Neural cell (in vitro differentiated cells): Measurements from ENCODE around the gene GPER1. TPM values are rescaled to one million over a fixed set of nuclear protein-coding genes. Genes with fewer than 3 reads are reported as not detected.

Experiments used
- H2AFZ ChIP-seq: fragments of 200-600, 300-800 bp; sonication (generic), shearing (Covaris generic); 2 replicates; pipeline ENCODE4 v1.6.0; 2014; ENCODE audit warnings: low read depth, mild to moderate bottlenecking, antibody characterized with exemption, low read length, moderate library complexity
- H3F3A ChIP-seq: fragments of 200-600 bp; shearing (Covaris generic); 2 replicates; pipeline ENCODE4 v1.6.1; 2016; ENCODE audit warnings: mild to moderate bottlenecking, moderate library complexity, mixed read lengths, antibody characterized with exemption, low read length; ENCODE audit not compliant: insufficient read depth, poor library complexity, severe bottlenecking
- H3K27ac ChIP-seq: fragments of 200-600, 300-800 bp; sonication (generic), shearing (Covaris generic); 2 replicates; pipeline ENCODE4 v1.5.1; 2014; ENCODE audit warnings: mild to moderate bottlenecking, low read length, moderate library complexity
- H3K27me3 ChIP-seq: fragments of 300-800, 200-600 bp; sonication (generic), shearing (Covaris generic); 2 replicates; pipeline ENCODE4 v1.6.0; 2014; ENCODE audit warnings: mild to moderate bottlenecking, low read depth, low read length, moderate library complexity; ENCODE audit not compliant: insufficient read depth
- H3K36me3 ChIP-seq: fragments of 300-800, 200-600 bp; sonication (generic), shearing (Covaris generic); 2 replicates; pipeline ENCODE4 v1.5.1; 2014; ENCODE audit warnings: mild to moderate bottlenecking, antibody characterized with exemption, low read length, moderate library complexity; ENCODE audit not compliant: insufficient read depth
- H3K4me2 ChIP-seq: fragments of 300-800, 200-600 bp; sonication (generic), shearing (Covaris generic); 2 replicates; pipeline ENCODE4 v1.6.0; 2014; ENCODE audit warnings: mild to moderate bottlenecking, low read length
- H3K4me3 ChIP-seq: fragments of 300-800, 200-600 bp; sonication (generic), shearing (Covaris generic); 2 replicates; pipeline ENCODE4 v1.5.1; 2014; ENCODE audit warnings: mild to moderate bottlenecking, low read length, moderate library complexity
- H3K79me2 ChIP-seq: fragments of 200-600 bp; shearing (Covaris generic); replicated peaks from 2 replicates; pipeline ENCODE4 v1.6.0; 2014; ENCODE audit warnings: mild to moderate bottlenecking, low read length, moderate library complexity; ENCODE audit not compliant: insufficient read depth
- H3K9ac ChIP-seq: fragments of 300-800, 200-600 bp; sonication (generic), shearing (Covaris generic); 2 replicates; pipeline ENCODE4 v1.6.1; 2016; ENCODE audit warnings: mild to moderate bottlenecking, low read length, mixed read lengths
- H3K9me2 ChIP-seq: fragments of 200-600 bp; shearing (Covaris generic); 2 replicates; pipeline ENCODE4 v1.6.1; 2016; ENCODE audit warnings: mild to moderate bottlenecking, low read length, mixed read lengths; ENCODE audit not compliant: insufficient read depth
- H3K9me3 ChIP-seq: fragments of 200-600, 300-800 bp; sonication (generic), shearing (Covaris generic); 2 replicates; pipeline ENCODE4 v1.6.1; 2016; ENCODE audit warnings: mild to moderate bottlenecking, mixed run types, low read length, moderate library complexity, mixed read lengths
- H4K20me1 ChIP-seq: fragments of 200-600 bp; shearing (Covaris generic); 2 replicates; pipeline ENCODE4 v1.6.1; 2016; ENCODE audit warnings: mild to moderate bottlenecking, mixed run types; ENCODE audit not compliant: insufficient read depth
- CTCF ChIP-seq: fragments of 450-650 bp; IDR thresholded peaks from 2 replicates; pipeline ENCODE4 v1.5.1; 2014; ENCODE audit warnings: antibody characterized with exemption, mild to moderate bottlenecking, moderate library complexity; ENCODE audit not compliant: poor library complexity, severe bottlenecking
- EP300 ChIP-seq: fragments of 450-650 bp; conservative IDR thresholded peaks from 2 replicates; pipeline ENCODE4 v1.6.1; 2014; ENCODE audit warnings: antibody characterized with exemption, mild to moderate bottlenecking, moderate library complexity; ENCODE audit not compliant: poor library complexity, severe bottlenecking
- EZH2 ChIP-seq: fragments of 200-600, 300-800 bp; shearing (Covaris generic), sonication (generic); IDR thresholded peaks from 2 replicates; pipeline ENCODE4 v1.6.1; 2014; ENCODE audit warnings: antibody characterized with exemption, low read length, borderline replicate concordance, mild to moderate bottlenecking; ENCODE audit not compliant: insufficient read depth, poor library complexity, severe bottlenecking
- MXI1 ChIP-seq: fragments of 450-650 bp; conservative IDR thresholded peaks from 2 replicates; pipeline ENCODE4 v1.6.1; 2014; ENCODE audit warnings: antibody characterized with exemption, mild to moderate bottlenecking; ENCODE audit not compliant: poor library complexity, severe bottlenecking
- POLR2AphosphoS5 ChIP-seq: IDR thresholded peaks from 2 replicates; pipeline ENCODE4 v1.6.1; 2012
- RAD21 ChIP-seq: fragments of 450-650 bp; conservative IDR thresholded peaks from 2 replicates; pipeline ENCODE4 v1.6.1; 2014; ENCODE audit warnings: antibody characterized with exemption, mild to moderate bottlenecking, moderate library complexity
- REST ChIP-seq: IDR thresholded peaks from 2 replicates; pipeline ENCODE4 v1.6.1; 2012; ENCODE audit warnings: borderline replicate concordance
- SMC3 ChIP-seq: fragments of 450-650 bp; conservative IDR thresholded peaks from 2 replicates; pipeline ENCODE4 v1.6.1; 2014; ENCODE audit warnings: antibody characterized with exemption, mild to moderate bottlenecking, moderate library complexity; ENCODE audit not compliant: poor library complexity
- TAF1 ChIP-seq: IDR thresholded peaks from 2 replicates; pipeline ENCODE4 v1.6.1; 2012; ENCODE audit warnings: low read depth
- polyA plus RNA-seq: library from polyadenylated mRNA; depleted of rRNA; stranded (reverse); fragments of >200 nt; gene quantifications from 2 replicates; pipeline ENCODE4 v1.2.3, GENCODE V29; 2014

Gene GPER1
- polyA plus RNA-seq, 1 donor from 2014 or later, result not detected

- H3K9me2 ChIP-seq, result no peaks in the 10 kb centered on the region
- H2AFZ ChIP-seq, result no peak overlapping the region
- H3K9ac ChIP-seq, result no peak overlapping the region
- no peak overlapping the region for H3K27ac ChIP-seq
- no peak for TF ChIP-seq REST
- no peak for TF ChIP-seq EZH2
- TF ChIP-seq POLR2AphosphoS5, result no peak
- no peak for TF ChIP-seq RAD21
- TF ChIP-seq TAF1, result no peak
- no peak for TF ChIP-seq EP300
- no peak for TF ChIP-seq CTCF
- TF ChIP-seq SMC3, result no peak
- no peak for TF ChIP-seq MXI1
- no peaks in the 10 kb centered on the region for H3K27me3 ChIP-seq
- H3K4me2 ChIP-seq, result no peak overlapping the region
- H3K9me3 ChIP-seq, result no peaks in the 10 kb centered on the region
- no peaks in the 10 kb centered on the region for H4K20me1 ChIP-seq
- H3K36me3 ChIP-seq, result no peaks in the 10 kb centered on the region
- no peak overlapping the region for H3K4me3 ChIP-seq
- H3F3A ChIP-seq, result no peaks in the 10 kb centered on the region
- H3K79me2 ChIP-seq, result no peaks in the 10 kb centered on the region
These were observed 25.3 kb upstream of the GPER1 start for GRCh38 chr7:1062296-1063294.

- Histone ChIP-seq H3K27me3 (no peaks in the 10 kb centered on the region), H3K27ac (no peak overlapping the region), H3K4me3 (no peak overlapping the region), H3K4me2 (no peak overlapping the region), H3K9ac (no peak overlapping the region), H3K9me3 (no peaks in the 10 kb centered on the region), H3K9me2 (no peaks in the 10 kb centered on the region), H2AFZ (no peak overlapping the region), H3K36me3 (no peaks in the 10 kb centered on the region), H3F3A (no peaks in the 10 kb centered on the region), H3K79me2 (no peaks in the 10 kb centered on the region), H4K20me1 (no peaks in the 10 kb centered on the region)
- TF ChIP-seq POLR2AphosphoS5 (no peak), EP300 (no peak), TAF1 (no peak), CTCF (no peak), RAD21 (no peak), SMC3 (no peak), MXI1 (no peak), REST (no peak), EZH2 (no peak)
These were observed 24.6 kb upstream of the GPER1 start for GRCh38 chr7:1063361-1063760.
